GM12864 (cell line): ENCODE data around the gene MEAK7.

ENCODE experiments used
- DNase-seq: peaks from one replicate; pipeline ENCODE4 v3.0.0-alpha.2; 2011; ENCODE audit warnings: low read depth
- H3K4me3 ChIP-seq: 2 replicates; pipeline ENCODE4 v1.5.1; 2011; ENCODE audit warnings: mild to moderate bottlenecking, low read depth, low read length, control low read depth
- CTCF ChIP-seq: IDR thresholded peaks from 2 replicates; pipeline ENCODE4 v1.5.1; 2011; ENCODE audit warnings: low read depth, mild to moderate bottlenecking, moderate library complexity, low read length, control low read depth, inconsistent platforms; ENCODE audit errors: missing control alignments

MEAK7 gene

DNA sequence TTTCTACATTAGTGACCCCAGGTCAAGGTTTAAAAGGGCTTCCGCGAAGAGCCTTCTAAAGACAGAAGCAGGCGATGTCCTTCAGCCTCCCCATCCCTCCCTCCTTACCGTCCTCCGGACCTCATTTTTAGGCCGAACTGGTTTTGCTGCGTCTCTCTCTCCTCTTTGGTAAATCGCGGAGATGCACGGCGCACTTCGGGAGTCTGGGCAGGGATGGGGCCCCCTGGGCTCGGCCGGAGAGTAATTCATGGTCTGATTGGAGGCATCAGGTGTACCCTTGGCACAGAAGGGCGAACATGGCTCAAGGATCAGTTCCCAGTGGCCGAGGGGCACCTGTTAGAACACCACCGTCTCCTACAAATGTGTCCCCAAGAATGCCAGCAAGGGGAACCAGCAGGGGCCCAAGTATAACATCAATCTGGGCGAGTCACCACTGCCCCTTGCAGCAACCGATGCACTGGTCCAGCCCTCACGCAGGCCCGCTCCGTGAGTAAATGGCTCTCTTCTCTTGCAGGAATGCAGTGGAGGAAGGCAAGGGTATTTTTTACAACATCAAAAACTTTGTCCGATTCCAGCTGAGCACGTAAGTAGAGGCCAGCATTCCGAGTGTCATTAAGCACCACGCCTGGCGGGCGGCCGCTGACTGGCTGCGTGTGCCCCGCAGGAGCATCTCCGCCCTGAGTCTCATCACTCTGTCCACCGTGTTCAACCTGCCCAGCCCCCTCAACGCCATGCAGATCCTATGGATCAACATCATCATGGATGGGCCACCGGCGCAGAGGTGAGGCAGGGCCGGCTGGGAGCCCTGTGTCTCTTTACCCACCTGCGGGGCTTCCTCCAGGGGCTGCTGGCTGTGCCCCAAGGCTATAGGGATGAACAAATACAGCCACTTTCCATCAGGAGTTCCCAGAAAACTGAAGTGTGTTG lies 45.6 kb downstream of the MEAK7 start:
- no peak for TF ChIP-seq CTCF
- H3K4me3 ChIP-seq = no peak overlapping the region
- DNase-seq = no peak

- DNase-seq = no peak
- TF ChIP-seq CTCF = no peak
- no peak overlapping the region for H3K4me3 ChIP-seq
These were observed 49.4 kb downstream of the MEAK7 start for GRCh38 chr16:84455031-84455430.
